B cell (primary cell): ENCODE measurements around the gene MPL.

ENCODE experiments used
- CTCF ChIP-seq: fragments of 200-600 bp; IDR thresholded peaks from one replicate; pipeline ENCODE4 v1.8.0; 2022; ENCODE audit warnings: antibody characterized with exemption, mild to moderate bottlenecking
- EZH2 ChIP-seq: IDR thresholded peaks from 2 replicates; pipeline ENCODE4 v1.6.1; 2012; ENCODE audit warnings: borderline replicate concordance, low read depth, mild to moderate bottlenecking, moderate library complexity, low read length; ENCODE audit not compliant: insufficient read depth, poor library complexity, severe bottlenecking

- TF ChIP-seq EZH2 (no peak), CTCF (no peak)
Observed at GRCh38 chr1:43303471-43304313, 33.9 kb upstream of the MPL start.
